GM12875 (cell line): Measurements from ENCODE around the gene UBE2G1.
"Not testable (repeated sequence)": the region's sequence is repeated elsewhere in the genome, so short reads cannot be mapped to it uniquely, and the experiment has no call there.

Source experiments
- H3K4me3 ChIP-seq: one replicate; pipeline ENCODE4 v1.5.1; 2011; ENCODE audit warnings: low read depth, low read length, control low read depth
- CTCF ChIP-seq: IDR thresholded peaks from 2 replicates; pipeline ENCODE4 v1.5.1; 2011; ENCODE audit warnings: low read depth, mild to moderate bottlenecking, control low read depth, inconsistent platforms, low read length, moderate library complexity, borderline replicate concordance; ENCODE audit not compliant: insufficient read depth

The UBE2G1 gene

GRCh38 chr17:4369557-4370230 lies 3.2 kb upstream of the UBE2G1 start:
- no peak for TF ChIP-seq CTCF
- no peak overlapping the region for H3K4me3 ChIP-seq

- no peak overlapping the region for H3K4me3 ChIP-seq
- TF ChIP-seq CTCF, result no peak
These were observed 1.9 kb upstream of the UBE2G1 start for GRCh38 chr17:4368341-4368740.

- not testable (repeated sequence) for H3K4me3 ChIP-seq
These were observed 702 bp upstream of the UBE2G1 start for GRCh38 chr17:4367177-4367576.

GRCh38 chr17:4365628-4366326 lies 698 bp downstream of the UBE2G1 start:
- no peak for TF ChIP-seq CTCF
- peak overlapping the region; percentile 96 for H3K4me3 ChIP-seq

DNA sequence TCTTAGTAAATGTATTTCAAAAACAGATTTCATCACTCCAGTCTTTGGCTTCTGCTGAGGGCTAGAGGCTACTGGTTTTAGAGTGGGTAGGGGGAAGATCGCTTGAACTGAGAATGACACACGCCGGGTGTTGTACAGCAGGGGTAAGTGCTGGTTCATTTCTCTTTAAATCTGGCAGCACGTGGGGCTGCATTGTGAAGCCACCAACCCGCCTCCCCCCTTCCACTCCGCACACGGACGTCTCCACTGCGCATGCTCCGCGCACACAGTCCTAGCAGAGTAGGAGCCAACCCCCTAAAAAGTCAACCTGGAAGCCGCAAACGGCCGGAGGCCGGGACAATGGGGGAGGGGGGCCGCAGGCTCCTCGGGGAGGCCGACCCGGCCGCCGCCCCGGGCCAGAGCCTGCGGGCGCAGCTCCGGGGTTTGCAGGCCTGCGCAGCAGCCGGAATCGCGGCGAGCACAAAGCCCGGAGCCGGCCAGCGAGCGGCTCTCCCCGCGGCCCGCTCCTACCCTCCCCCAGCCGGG lies 1.3 kb downstream of the UBE2G1 start:
- H3K4me3 ChIP-seq, result peak overlapping the region; percentile 96
- TF ChIP-seq CTCF, result no peak

- peak overlapping the region; percentile 96 for H3K4me3 ChIP-seq
These were observed 1.8 kb downstream of the UBE2G1 start for GRCh38 chr17:4364622-4365041.

DNA sequence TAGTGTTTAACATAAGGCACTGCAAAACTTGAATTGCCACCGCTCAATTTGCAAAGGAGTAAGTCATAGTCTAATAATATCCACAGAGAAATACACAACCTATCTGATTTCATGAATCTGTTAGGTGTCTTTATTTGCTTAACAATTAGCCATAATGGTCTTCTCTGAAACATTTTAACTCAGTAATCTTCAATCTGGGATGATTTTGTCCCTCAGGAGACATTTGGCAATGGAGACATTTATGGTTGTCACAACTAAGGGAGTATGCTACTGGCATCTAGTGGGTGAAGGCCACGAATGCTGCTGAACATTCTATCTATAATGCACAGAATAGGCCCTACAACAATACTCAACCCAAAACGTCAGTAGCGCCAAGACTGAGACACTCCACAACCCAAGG lies 4.3 kb downstream of the UBE2G1 start:
- TF ChIP-seq CTCF, result peak; percentile 18; the same call in 1 of the 2 replicates
- H3K4me3 ChIP-seq, result no peak overlapping the region

More at GRCh38 chr17:4364622-4365041, 1.8 kb downstream of the UBE2G1 start:
- TF ChIP-seq CTCF, result no peak
